Mucosa of stomach (tissue), 1 donor: Measurements from ENCODE around the gene RPL13.

Source experiments
- H3K27me3 ChIP-seq: one replicate; pipeline ENCODE4 v1.7.0; 2013; ENCODE audit warnings: mild to moderate bottlenecking, low read length; ENCODE audit not compliant: control insufficient read depth, insufficient read depth
- H3K36me3 ChIP-seq: one replicate; pipeline ENCODE4 v1.7.0; 2013; ENCODE audit warnings: low read length; ENCODE audit not compliant: control insufficient read depth, insufficient read depth
- H3K4me1 ChIP-seq: one replicate; pipeline ENCODE4 v1.7.0; 2013; ENCODE audit warnings: mild to moderate bottlenecking, low read length; ENCODE audit not compliant: control insufficient read depth, insufficient read depth
- H3K4me3 ChIP-seq: one replicate; pipeline ENCODE4 v1.7.0; 2013; ENCODE audit warnings: low read length
- H3K9ac ChIP-seq: one replicate; pipeline ENCODE4 v1.7.0; 2013; ENCODE audit warnings: mild to moderate bottlenecking, low read length, moderate library complexity
- H3K9me3 ChIP-seq: one replicate; pipeline ENCODE4 v1.7.0; 2013; ENCODE audit warnings: mild to moderate bottlenecking, low read length, moderate library complexity; ENCODE audit not compliant: control insufficient read depth
- donor health status: Pancreatic carcinoma.

RPL13 gene

DNA sequence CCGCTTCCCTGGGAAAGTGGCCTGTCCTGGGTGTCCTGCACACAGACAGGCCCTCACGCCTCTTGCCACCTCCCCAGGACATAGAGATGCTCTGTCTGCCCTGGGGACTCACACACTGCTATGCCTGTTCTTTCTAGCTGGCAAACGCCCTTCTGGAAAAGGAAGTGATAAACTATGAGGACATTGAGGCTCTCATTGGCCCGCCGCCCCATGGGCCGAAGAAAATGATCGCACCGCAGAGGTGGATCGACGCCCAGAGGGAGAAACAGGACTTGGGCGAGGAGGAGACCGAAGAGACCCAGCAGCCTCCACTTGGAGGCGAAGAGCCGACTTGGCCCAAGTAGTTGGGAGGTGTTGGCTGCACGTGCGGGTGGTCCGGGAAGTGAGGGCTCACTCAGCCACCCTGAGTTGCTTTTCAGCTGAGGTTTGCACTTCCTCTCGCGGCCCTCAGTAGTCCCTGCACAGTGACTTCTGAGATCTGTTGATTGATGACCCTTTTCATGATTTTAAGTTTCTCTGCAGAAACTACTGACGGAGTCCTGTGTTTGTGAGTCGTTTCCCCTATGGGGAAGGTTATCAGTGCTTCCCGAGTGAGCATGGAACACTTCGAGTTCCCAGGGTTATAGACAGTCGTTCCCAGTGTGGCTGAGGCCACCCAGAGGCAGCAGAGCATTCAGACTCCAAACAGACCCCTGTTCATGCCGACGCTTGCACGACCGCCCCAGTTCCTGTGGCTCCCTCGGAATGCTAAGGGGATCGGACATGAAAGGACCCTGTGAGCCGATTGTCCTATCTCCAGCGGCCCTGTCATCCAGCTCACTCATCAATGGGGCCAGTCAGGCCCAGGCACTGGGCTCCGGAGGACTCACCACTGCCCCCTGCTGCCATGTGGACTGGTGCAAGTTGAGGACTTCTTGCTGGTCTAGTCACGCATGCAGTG is 3.5 kb upstream of the RPL13 start:
- Histone ChIP-seq H3K9ac (no peak overlapping the region), H3K27me3 (no peaks in the 10 kb centered on the region), H3K9me3 (no peaks in the 10 kb centered on the region), H3K36me3 (peaks cover 14% of the 10 kb centered on the region), H3K4me1 (peaks cover 21% of the 10 kb centered on the region), H3K4me3 (no peak overlapping the region)

DNA sequence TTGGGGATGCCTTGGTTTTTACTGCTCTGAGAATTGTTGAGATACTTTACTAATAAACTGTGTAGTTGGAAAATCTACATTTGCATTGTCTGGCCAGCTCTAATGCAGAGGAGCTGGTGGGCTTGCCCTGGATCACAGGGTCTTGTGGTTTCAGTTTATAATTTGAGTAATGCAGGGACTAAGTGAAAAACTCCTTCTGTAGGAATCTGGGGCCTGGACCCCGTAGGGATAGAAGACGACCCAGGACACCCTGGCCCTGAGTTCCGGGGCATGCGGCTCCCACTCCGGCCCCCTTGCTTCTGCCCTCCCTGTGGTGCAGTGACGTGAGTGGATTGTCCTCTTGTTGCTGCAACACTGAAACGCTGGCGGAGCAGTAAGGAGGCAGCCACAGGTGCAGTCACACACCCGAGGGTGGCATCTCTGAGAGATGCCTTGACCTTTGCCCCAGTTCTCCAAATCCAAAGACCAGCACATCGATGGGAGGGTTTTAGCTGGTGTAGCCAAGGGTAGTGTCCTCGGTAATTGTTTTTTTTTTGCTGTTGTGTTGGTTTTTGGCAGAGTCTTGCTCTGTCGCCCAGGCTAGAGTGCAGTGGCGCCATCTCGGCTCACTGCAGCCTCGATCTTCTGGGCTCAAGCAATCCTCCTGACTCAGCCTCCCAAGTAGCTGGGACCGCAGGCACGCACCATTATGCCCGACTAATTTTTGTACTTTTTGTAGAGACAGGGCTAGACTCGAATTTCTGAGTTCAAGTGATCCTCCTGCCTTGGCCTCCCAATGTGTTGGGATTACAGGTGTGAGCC is 2.6 kb upstream of the RPL13 start:
- no peak overlapping the region for H3K9ac ChIP-seq
- H3K36me3 ChIP-seq, result peaks cover 11% of the 10 kb centered on the region
- no peaks in the 10 kb centered on the region for H3K9me3 ChIP-seq
- H3K4me3 ChIP-seq, result no peak overlapping the region
- H3K4me1 ChIP-seq, result peaks cover 30% of the 10 kb centered on the region
- H3K27me3 ChIP-seq, result no peaks in the 10 kb centered on the region

DNA sequence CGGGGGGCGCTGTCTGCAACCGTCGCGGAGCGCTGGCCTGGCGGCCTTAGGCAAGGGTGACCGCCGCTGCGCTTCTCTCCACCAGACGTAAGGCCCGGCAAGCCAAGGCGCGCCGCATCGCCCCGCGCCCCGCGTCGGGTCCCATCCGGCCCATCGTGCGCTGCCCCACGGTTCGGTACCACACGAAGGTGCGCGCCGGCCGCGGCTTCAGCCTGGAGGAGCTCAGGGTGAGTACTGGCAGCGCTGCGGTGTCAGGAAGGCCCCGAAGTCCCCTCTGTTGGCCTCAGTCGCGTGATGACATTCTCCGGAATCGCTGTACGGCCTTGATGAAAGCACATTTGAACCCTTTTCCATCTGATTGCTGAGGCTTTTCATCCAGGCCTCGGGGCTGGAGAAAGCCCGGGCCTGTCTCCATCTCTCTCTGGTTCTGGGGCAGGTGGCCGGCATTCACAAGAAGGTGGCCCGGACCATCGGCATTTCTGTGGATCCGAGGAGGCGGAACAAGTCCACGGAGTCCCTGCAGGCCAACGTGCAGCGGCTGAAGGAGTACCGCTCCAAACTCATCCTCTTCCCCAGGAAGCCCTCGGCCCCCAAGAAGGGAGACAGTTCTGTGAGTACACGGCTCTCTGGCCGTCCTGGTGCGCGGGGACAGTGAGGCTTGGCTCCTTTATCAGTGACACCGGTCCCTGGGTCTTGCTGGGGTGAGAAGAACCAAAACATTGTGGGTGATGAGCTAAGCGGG is 831 bp downstream of the RPL13 start:
- Histone ChIP-seq H3K36me3 (peaks cover 18% of the 10 kb centered on the region), H3K27me3 (no peaks in the 10 kb centered on the region), H3K9me3 (no peaks in the 10 kb centered on the region), H3K4me3 (peak overlapping the region; percentile 65), H3K4me1 (peaks cover 56% of the 10 kb centered on the region), H3K9ac (peak overlapping the region; percentile 84)

DNA sequence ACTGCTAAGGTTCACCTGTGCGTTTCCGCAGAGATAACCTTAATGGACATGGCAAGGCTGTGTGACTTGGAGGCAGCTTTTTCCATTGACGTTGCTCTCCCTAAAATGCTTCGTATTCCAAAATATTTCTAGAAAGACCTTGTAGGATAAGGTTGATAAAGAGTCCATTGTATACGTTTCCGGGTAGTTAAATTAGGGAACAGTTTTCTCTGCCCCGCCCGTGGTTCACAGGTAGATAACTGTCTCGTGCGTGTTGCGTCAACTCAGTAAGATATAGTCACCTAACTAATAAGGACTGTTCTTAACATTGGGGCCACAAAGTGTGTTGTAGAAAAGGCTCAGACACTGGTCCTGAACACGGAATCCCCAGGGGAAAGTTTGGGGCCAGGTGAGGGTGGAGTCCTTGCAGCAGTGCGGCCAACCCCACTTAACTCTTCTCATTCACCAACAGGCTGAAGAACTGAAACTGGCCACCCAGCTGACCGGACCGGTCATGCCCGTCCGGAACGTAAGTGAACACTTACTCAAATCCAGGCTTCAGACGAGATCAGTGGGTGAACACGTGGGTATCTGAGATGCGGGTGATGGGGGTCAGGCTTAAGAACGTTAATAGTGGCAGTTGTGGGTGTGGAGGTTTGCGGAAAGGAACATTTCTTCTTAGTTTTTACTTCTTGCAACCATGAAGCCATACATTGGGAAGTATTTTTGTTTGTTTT is 1.6 kb downstream of the RPL13 start:
- H3K4me1 ChIP-seq, result peaks cover 56% of the 10 kb centered on the region
- H3K9me3 ChIP-seq, result no peaks in the 10 kb centered on the region
- peak overlapping the region; percentile 84 for H3K9ac ChIP-seq
- H3K36me3 ChIP-seq, result peaks cover 18% of the 10 kb centered on the region
- H3K27me3 ChIP-seq, result no peaks in the 10 kb centered on the region
- H3K4me3 ChIP-seq, result peak overlapping the region; percentile 65

DNA sequence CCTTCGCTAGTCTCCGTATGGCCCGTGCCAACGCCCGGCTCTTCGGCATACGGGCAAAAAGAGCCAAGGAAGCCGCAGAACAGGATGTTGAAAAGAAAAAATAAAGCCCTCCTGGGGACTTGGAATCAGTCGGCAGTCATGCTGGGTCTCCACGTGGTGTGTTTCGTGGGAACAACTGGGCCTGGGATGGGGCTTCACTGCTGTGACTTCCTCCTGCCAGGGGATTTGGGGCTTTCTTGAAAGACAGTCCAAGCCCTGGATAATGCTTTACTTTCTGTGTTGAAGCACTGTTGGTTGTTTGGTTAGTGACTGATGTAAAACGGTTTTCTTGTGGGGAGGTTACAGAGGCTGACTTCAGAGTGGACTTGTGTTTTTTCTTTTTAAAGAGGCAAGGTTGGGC is 2.5 kb downstream of the RPL13 start:
- H3K9me3 ChIP-seq, result no peaks in the 10 kb centered on the region
- H3K4me3 ChIP-seq, result no peak overlapping the region
- peaks cover 56% of the 10 kb centered on the region for H3K4me1 ChIP-seq
- H3K36me3 ChIP-seq, result peaks cover 18% of the 10 kb centered on the region
- peaks cover 1% of the 10 kb centered on the region for H3K27me3 ChIP-seq
- H3K9ac ChIP-seq, result no peak overlapping the region

- Histone ChIP-seq H3K9ac (no peak overlapping the region), H3K36me3 (peaks cover 18% of the 10 kb centered on the region), H3K4me1 (peaks cover 55% of the 10 kb centered on the region), H3K9me3 (no peaks in the 10 kb centered on the region), H3K27me3 (peaks cover 4% of the 10 kb centered on the region), H3K4me3 (no peak overlapping the region)
These were observed 3.3 kb downstream of the RPL13 start for GRCh38 chr16:89563639-89564392.

DNA sequence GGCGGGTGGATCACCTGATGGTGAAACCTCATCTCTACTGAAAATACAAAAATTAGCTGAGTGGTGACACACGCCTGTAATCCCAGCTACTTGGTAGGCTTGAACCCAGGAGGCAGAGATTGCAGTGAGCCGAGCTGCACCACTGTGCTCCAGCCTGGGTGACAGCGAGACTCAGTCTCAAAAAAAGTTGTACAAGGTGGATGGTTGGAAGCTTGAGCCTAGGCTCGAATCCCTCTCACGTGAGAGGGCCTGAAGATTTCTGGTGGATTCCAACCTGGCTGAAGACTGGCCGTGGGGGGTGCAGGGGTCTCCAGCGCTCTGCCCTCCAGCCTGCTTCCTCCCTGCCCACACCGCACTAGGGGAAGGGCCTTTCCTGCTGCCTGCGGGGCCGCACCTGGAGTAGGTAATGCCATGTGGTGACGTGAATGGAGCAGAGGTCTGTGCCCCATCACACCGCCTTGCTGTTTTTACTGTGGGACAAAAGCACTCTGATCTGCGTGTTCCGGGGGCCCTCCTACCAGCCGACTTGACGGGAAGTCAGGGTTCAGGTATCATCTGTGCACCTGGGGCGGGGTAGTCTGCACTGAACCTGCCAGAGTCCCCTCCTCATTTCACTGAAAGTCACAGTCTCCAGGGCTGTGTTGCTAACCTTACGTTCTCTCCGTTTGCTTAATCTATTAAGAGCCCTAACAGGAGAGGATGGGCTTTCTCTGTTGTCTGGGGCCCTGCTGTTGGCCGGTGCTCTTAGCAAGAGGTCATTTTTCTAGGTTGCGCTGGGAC is 4.2 kb downstream of the RPL13 start:
- Histone ChIP-seq H3K4me3 (no peak overlapping the region), H3K36me3 (peaks cover 18% of the 10 kb centered on the region), H3K9me3 (no peaks in the 10 kb centered on the region), H3K27me3 (peaks cover 8% of the 10 kb centered on the region), H3K9ac (no peak overlapping the region), H3K4me1 (peaks cover 46% of the 10 kb centered on the region)

DNA sequence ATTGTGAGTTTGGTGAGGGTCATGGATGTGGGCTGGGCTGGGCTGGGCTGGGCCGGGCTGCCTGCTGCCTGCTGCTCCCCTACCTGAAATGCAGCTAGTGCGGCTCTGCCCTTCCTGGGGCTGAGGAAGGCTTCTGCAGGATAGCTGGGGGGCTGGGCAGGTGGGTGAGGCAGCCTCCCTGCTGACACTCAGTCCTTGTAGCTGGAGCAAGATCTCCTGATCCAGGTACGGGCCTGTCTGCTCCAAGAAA is 4.7 kb downstream of the RPL13 start:
- Histone ChIP-seq H3K4me3 (no peak overlapping the region), H3K36me3 (peaks cover 18% of the 10 kb centered on the region), H3K27me3 (peaks cover 13% of the 10 kb centered on the region), H3K9me3 (no peaks in the 10 kb centered on the region), H3K4me1 (peaks cover 43% of the 10 kb centered on the region), H3K9ac (peak overlapping the region; percentile 24)

DNA sequence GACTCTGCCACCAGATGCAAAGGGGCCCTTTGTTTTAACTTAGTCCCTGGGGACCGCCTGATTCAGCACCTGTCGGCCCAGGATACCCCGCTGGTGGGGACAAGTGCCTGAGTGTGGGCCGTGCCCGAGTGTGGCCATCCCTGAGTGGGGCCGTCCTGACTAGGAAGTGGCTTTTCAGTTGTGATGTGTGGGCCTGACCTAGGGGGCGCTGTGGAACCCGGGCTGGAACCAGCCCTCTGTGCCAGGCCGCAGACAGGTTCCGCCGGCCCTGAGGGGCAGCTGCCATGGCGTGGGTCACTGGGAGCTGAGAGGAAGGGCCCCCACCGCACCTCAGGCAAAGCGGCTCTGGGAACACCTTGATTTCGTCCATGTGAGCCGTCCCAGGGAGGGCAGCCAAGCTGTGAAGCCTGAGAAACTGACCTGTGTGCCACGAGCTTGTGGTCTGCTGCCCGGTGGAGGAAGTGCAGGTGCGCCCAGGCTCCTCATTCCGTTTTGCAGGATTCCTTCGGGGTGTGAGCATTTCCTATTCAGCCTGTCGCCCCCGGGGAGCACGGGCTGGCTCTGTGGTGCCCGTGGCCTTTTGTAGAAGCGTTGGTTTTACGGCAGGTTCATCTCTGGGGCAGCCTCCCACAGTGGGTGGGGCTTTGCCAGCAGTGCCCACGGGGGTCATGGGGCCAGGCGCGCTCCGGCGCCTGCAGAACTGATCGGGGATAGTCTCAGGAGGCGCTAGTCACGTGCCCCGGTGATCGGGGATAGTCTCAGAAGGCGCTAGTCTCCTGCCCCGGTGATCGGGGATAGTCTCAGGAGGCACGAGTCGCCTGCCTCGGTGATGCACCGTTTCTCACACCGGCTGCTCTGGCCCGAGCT is 5.3 kb downstream of the RPL13 start:
- Histone ChIP-seq H3K27me3 (peaks cover 17% of the 10 kb centered on the region), H3K9ac (peak overlapping the region; percentile 24), H3K36me3 (peaks cover 18% of the 10 kb centered on the region), H3K4me3 (no peak overlapping the region), H3K9me3 (no peaks in the 10 kb centered on the region), H3K4me1 (peaks cover 43% of the 10 kb centered on the region)
